Measurements from ENCODE around the gene PAOX. TPM values are rescaled to one million over a fixed set of nuclear protein-coding genes. Genes with fewer than 3 reads are reported as not detected.

PAOX gene
- total and polyA plus RNA-seq, 2 of the 13 experiments (the other 11 are each of a cell fraction or from before 2014, with no cell fraction given) = 0.49 to 0.77 TPM

GRCh38 chr10:133394064-133394663 lies 15.1 kb downstream of the PAOX start, which contains the start of gene MTG1 (continued):
- TF ChIP-seq AKNA (CRISPR knock-in tag; IDR thresholded peaks at IDR 0.05; ENCODE audit: borderline replicate concordance) (no peak), TRIM24 (CRISPR knock-in tag; IDR thresholded peaks at IDR 0.05) (no peak), MEF2D (CRISPR knock-in tag; IDR thresholded peaks at IDR 0.05) (no peak), HNF4A (CRISPR knock-in tag; IDR thresholded peaks at IDR 0.05) (peak; percentile 49), PBX3 (CRISPR knock-in tag; IDR thresholded peaks at IDR 0.05; ENCODE audit: borderline replicate concordance) (no peak), ZNF44 (CRISPR knock-in tag; IDR thresholded peaks at IDR 0.05) (no peak), STAT6 (CRISPR knock-in tag; IDR thresholded peaks at IDR 0.05; ENCODE audit: borderline replicate concordance) (peak; percentile 86; the same call in 1 of the 2 replicates), TCF7 (IDR thresholded peaks at IDR 0.05; ENCODE audit: low read depth) (no peak), GPBP1L1 (CRISPR knock-in tag; IDR thresholded peaks at IDR 0.05) (no peak), PRPF4 (IDR thresholded peaks at IDR 0.05; ENCODE audit: low read depth, low read length, poor library complexity, severe bottlenecking) (no peak), ZNF253 (CRISPR knock-in tag; IDR thresholded peaks at IDR 0.05; ENCODE audit: borderline replicate concordance) (peak; percentile 84; the same call in 1 of the 2 replicates), ZNF773 (CRISPR knock-in tag; IDR thresholded peaks at IDR 0.05; ENCODE audit: borderline replicate concordance) (peak; percentile 43; the same call in 1 of the 2 replicates), EHMT2 (IDR thresholded peaks at IDR 0.05; ENCODE audit: borderline replicate concordance, low read depth, low read length) (no peak), KLF9 (CRISPR knock-in tag; IDR thresholded peaks at IDR 0.05; ENCODE audit: low read depth) (no peak), ZNF616 (CRISPR knock-in tag; IDR thresholded peaks at IDR 0.05; ENCODE audit: low read depth) (no peak; the same call in 1 of the 2 replicates), KMT2B (CRISPR knock-in tag; IDR thresholded peaks at IDR 0.05) (peak; percentile 51), ZC3H13 (CRISPR knock-in tag; IDR thresholded peaks at IDR 0.05) (peak; percentile 83; the same call in 1 of the 2 replicates), ZNF263 (CRISPR knock-in tag; IDR thresholded peaks at IDR 0.05) (peak; percentile 51; the same call in 1 of the 2 replicates), ZNF34 (CRISPR knock-in tag; IDR thresholded peaks at IDR 0.05; ENCODE audit: borderline replicate concordance) (peak; percentile 82; the same call in 1 of the 2 replicates), ZNF101 (CRISPR knock-in tag; IDR thresholded peaks at IDR 0.05; ENCODE audit: borderline replicate concordance, low read depth) (no peak)

All from HepG2 (cell line).